GM13977 (cell line): ENCODE measurements around the gene TREM1.
"Not testable (repeated sequence)": the region's sequence is repeated elsewhere in the genome, so short reads cannot be mapped to it uniquely, and the experiment has no call there.

Source experiments
- DNase-seq: peaks from one replicate; pipeline ENCODE4 v3.0.0; 2012; ENCODE audit warnings: low spot score
- in situ Hi-C: fragments of 300-500 bp; cut with MboI; formaldehyde crosslinking; loops from one replicate; pipeline ENCODE4 v1.12.0; 2022; ENCODE audit warnings: low sequenced_read_pairs, low pct_unique_long_range_greater_than_20kb, mixed read lengths, inconsistent platforms; ENCODE audit not compliant: unreplicated experiment
- TF ChIP-seq, protein P1 (sequence below): IDR thresholded peaks from 2 replicates; pipeline ENCODE4 v1.5.1; 2012; ENCODE audit warnings: mild to moderate bottlenecking, control low read depth; ENCODE audit not compliant: insufficient read depth; ENCODE audit errors: extremely low read depth, missing control alignments

The TREM1 gene

DNA sequence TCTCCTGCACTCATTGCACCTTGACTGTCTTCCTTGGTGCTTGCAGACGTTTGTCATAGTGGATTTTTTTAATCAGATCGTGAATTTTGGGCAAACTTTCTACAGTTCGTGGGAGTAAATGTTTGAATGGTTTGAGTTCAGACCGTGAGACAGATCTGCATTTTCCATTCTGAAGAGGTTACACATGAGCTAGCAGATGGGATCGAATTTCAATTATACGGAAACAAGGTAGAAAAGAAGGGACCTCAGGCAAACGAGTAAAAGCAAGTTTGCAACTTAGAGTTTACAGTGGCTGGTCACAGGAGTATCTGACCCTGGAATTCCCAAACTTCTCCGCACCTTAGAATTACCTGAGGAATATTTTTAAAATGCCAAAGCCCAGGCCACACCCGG lies 31.8 kb upstream of the TREM1 start:
- no peak for DNase-seq
- TF ChIP-seq, protein P1, sequence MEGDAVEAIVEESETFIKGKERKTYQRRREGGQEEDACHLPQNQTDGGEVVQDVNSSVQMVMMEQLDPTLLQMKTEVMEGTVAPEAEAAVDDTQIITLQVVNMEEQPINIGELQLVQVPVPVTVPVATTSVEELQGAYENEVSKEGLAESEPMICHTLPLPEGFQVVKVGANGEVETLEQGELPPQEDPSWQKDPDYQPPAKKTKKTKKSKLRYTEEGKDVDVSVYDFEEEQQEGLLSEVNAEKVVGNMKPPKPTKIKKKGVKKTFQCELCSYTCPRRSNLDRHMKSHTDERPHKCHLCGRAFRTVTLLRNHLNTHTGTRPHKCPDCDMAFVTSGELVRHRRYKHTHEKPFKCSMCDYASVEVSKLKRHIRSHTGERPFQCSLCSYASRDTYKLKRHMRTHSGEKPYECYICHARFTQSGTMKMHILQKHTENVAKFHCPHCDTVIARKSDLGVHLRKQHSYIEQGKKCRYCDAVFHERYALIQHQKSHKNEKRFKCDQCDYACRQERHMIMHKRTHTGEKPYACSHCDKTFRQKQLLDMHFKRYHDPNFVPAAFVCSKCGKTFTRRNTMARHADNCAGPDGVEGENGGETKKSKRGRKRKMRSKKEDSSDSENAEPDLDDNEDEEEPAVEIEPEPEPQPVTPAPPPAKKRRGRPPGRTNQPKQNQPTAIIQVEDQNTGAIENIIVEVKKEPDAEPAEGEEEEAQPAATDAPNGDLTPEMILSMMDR: no peak
- in situ Hi-C loops: loop anchor here (25.0 kb wide), 1 partner anchor 231 kb away; no protein-coding TSS in a partner anchor

DNA sequence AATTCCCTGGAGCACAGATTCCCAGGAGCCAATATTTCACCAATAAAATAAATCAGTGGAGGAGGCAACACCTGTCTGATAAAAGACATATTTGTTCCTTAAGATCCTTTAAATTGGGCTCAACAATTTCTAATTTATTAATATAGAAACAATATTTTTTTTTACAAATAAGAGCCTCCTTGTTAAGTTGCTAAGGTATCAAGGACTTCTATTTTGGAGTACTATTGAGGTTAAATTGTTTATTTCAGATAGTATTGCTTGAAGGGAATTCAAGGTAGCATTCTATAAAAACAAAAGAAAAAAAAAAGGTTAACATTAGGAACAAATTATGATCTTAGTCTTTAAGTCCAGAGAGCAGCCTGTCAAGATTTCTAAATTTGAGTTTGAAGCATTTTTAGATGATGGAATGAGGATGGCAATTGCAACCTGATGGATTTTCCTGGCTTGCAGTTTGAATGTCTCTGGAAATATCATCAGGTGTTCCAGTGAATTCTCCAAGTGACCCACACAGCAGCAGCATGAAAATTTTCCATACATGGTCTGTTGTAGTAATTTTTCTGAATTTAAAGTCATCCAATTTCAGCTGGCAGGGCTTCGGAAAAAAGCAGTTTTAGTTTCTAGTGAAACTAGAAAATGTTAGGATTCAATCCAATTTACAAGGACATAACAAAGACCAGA lies 29.6 kb upstream of the TREM1 start:
- TF ChIP-seq, protein P1: no peak
- in situ Hi-C loops: loop anchor here (25.0 kb wide), 1 partner anchor 229 kb away; no protein-coding TSS in a partner anchor
- DNase-seq: no peak

DNA sequence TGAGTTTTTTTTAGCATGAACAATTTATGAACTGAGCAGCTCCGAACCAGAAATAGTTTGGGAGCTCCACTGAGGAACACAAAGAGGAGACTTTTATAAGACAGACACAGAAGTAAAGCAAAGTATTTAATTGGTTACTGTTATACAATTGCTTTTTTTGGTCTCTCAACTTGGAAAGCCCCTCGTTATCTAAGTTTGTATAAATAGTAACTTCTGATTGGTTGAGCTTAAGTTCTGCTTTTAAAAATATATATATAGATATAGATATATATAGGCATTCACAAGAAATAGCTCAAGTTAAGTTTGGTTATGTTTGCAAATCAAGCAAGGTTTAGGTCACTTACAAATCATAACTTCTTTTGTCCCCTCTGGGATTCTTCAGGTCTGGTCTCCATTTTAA lies 28.7 kb upstream of the TREM1 start:
- in situ Hi-C loops: loop anchor here (25.0 kb wide), 1 partner anchor 228 kb away; no protein-coding TSS in a partner anchor
- TF ChIP-seq, protein P1: no peak
- DNase-seq: no peak

DNA sequence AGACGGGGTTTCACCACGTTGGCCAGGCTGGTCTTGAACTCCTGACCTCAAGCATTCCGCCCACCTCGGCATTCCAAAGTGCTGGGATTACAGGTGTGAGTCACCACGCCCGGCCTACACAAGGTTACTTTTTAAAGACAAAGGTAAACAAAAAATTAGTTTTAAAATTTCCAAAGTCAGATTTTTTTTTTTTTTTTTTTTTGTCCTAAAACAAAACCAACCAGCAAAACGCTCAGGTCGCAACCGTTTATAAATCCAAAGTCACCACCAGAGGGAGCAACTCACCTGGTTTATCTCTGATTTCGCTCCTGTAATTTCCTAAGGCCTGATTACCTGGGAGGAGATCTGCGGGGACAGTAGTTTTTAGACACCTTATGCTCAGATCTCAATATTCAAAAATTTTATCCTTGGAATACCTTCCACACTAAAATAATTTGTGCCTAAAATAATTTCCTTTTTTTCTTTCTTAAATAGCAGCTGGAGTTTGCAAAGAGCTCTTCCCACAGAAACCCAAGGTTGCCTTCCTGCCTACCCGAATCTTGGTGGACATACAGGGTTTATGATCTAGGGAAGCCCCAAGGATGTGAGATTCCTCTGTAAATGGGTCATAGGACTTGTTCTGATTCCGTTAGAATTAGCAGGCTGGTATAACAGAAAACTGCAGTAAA lies 19.8 kb upstream of the TREM1 start:
- TF ChIP-seq, protein P1: peak; percentile 69
- DNase-seq: peak; percentile 29
- in situ Hi-C loops: loop anchor here (25.0 kb wide), 1 partner anchor 219 kb away; no protein-coding TSS in a partner anchor

DNA sequence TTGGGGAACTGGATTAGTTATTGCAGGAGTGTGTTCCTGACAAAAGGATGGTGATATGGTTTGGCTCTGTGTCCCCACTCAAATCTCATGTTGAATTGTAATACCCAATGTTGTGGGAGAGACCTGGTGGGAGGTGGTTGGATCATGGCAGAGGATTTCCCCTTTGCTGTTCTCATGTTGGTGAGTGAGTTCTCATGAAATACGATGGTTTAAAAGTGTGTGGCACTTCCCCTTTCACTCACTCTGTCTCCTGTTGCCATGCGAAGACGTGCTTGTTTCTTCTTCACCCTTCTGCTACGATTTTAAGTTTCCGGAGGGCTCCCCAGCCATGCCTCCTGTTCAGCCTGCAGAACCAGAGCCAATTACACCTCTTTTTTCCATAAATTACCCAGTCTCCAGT lies 16.2 kb upstream of the TREM1 start:
- no peak for DNase-seq
- in situ Hi-C loops: loop anchor here (25.0 kb wide), 1 partner anchor 215 kb away; no protein-coding TSS in a partner anchor
- TF ChIP-seq, protein P1: no peak

DNA sequence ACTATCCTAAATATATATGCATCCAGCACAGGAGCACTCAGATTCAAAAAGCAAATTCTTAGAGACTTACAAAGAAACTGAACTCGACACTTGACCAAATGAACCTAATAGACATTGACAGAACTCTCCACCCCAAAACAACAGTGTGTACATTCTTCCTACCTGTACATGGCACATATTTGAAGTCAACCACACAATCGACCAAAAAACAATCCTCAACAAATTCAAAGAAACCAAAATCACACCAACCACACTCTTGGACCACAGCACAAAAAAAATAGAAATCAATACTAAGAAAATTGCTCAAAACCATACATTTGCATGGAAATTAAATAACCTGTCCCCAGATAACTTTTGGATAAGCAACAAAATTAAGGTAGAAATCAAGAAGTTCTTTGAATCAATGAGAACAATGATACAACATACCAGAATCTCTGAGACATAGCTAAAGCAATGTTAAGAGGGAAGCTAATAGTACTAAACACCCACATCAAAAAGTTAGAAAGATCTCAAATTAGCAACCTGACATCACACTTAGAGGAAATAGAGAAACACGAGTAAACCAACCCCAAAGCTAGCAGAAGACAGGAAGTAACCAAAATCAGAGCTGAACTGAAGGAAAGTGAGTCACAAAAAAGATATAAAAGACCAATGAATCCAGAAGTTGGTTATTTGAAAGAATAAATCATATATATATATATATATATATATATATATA lies 12.5 kb upstream of the TREM1 start:
- in situ Hi-C loops: no loop called here
- no peak for DNase-seq
- TF ChIP-seq, protein P1: no peak

DNA sequence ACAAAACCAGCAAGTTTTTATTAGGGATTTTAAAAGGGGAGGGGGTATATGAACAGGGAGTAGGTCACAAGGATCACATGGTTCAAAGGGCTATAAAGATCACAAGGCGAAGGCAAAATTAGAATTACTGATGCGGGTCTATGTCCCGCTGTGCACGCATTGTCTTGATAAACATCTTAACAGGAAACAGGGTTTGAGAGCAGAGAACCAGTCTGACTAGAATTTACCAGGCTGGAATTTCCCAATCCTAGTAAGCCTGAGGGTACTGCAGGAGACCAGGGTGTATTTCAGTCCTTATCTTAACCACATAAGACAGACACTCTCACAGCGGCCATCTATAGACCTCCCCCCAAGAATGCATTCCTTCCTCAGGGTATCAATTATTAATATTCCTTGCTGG lies 10.8 kb upstream of the TREM1 start:
- DNase-seq, in situ Hi-C loops: not testable (repeated sequence)
